SK-N-MC (cell line): ENCODE data around the gene TNFSF8.

Experiments
- EZH2 ChIP-seq: fragments of 200-600 bp; sonication (generic); IDR thresholded peaks from one replicate; pipeline ENCODE4 v1.6.1; 2017; ENCODE audit warnings: antibody characterized with exemption
- FOXP2 ChIP-seq: optimal IDR thresholded peaks from 2 replicates; pipeline ENCODE3; 2011; ENCODE audit warnings: mild to moderate bottlenecking, moderate library complexity; ENCODE audit not compliant: insufficient read depth; ENCODE audit errors: extremely low read length, control extremely low read depth
- POLR2AphosphoS5 ChIP-seq: IDR thresholded peaks from 2 replicates; pipeline ENCODE4 v1.6.1; 2012; ENCODE audit warnings: mild to moderate bottlenecking, low read depth, low read length, borderline replicate concordance

DNA sequence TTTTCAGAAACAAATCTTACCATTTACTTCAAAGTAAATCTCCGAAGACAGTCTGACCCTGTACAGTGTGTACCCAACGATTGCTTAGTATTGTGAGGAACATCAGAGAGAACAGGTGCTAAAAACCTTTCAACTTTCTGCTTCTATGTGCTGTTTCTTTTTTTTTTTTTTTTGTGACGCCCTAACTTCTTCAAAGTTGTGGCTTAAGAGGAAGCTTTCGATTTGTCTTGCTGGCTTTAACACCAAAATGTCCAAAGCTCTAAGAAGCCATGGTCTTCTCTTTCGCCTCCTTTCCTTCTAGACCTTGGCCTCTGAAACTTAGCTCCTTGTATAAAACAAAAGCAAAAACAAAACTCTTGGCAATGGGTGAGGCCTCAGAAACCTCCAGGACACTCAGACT lies 1.2 kb downstream of the TNFSF8 start:
- TF ChIP-seq POLR2AphosphoS5 (no peak), FOXP2 (no peak), EZH2 (no peak)
